Measurements from ENCODE around the gene NKX1-1. TPM values are rescaled to one million over a fixed set of nuclear protein-coding genes. Genes with fewer than 3 reads are reported as not detected.

NKX1-1 gene
- total and polyA plus RNA-seq, 8 donors = not detected

DNA sequence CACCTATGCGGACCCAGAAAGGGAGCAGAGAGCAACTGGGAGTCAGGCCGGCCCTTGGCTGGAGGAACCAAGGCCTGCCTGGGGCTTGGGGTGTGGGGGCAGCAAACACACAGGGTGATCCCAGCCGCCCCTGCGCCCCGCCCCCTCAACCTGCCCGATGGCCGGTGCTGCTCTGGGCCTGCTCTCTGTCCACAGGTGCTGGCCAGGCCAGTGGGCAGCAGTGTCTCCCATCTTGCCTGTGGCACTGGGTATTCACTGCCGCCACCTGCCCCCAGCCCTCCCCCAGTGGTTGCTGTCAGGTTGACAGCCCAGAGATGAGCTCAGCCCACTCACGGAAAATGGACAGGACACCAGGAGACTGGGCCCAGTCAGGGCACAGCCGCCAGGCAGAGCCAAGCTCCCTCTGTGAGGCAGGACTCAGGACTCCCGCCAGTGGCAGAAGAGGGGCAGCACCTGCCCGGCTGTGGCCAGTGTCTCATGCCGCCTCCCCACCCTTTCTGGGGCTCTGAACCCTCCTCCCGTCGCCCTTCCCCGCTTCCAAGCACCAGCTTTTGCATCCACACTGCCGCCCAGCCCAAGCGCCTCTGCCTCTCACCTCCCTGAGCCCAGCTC, 4.7 kb downstream of the NKX1-1 start:
- Histone ChIP-seq H3K36me3 (no peaks in the 10 kb centered on the region), H3K27me3 (peaks cover 53 to 74% (median 66%) of the 10 kb centered on the region in 3 donors), H3K9me3 (peaks cover 0 to 16% (median 8%) of the 10 kb centered on the region in 4 donors), H3K4me3 (no peak overlapping the region), H3K27ac (no peak overlapping the region), H3K4me1 (peaks cover 17 to 49% (median 32%) of the 10 kb centered on the region in 4 donors)
- 14 to 45% (median 29%) methylated on average over 4 to 18 of the region's 18 CpGs for WGBS, 5 donors
- no peak for TF ChIP-seq POLR2AphosphoS5 (IDR thresholded peaks at IDR 0.05)
- TF ChIP-seq, protein P1, sequence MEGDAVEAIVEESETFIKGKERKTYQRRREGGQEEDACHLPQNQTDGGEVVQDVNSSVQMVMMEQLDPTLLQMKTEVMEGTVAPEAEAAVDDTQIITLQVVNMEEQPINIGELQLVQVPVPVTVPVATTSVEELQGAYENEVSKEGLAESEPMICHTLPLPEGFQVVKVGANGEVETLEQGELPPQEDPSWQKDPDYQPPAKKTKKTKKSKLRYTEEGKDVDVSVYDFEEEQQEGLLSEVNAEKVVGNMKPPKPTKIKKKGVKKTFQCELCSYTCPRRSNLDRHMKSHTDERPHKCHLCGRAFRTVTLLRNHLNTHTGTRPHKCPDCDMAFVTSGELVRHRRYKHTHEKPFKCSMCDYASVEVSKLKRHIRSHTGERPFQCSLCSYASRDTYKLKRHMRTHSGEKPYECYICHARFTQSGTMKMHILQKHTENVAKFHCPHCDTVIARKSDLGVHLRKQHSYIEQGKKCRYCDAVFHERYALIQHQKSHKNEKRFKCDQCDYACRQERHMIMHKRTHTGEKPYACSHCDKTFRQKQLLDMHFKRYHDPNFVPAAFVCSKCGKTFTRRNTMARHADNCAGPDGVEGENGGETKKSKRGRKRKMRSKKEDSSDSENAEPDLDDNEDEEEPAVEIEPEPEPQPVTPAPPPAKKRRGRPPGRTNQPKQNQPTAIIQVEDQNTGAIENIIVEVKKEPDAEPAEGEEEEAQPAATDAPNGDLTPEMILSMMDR (IDR thresholded peaks at IDR 0.05) = no peak
- TF ChIP-seq POLR2A (IDR thresholded peaks at IDR 0.05) = no peak
- no peak for TF ChIP-seq EP300 (IDR thresholded peaks at IDR 0.05)
- DNase-seq = peak in 1 of 2 donors; percentile 15
- intact Hi-C loops (cut with DNase I; ENCODE audit: low total_unique reads) = no loop called here

DNA sequence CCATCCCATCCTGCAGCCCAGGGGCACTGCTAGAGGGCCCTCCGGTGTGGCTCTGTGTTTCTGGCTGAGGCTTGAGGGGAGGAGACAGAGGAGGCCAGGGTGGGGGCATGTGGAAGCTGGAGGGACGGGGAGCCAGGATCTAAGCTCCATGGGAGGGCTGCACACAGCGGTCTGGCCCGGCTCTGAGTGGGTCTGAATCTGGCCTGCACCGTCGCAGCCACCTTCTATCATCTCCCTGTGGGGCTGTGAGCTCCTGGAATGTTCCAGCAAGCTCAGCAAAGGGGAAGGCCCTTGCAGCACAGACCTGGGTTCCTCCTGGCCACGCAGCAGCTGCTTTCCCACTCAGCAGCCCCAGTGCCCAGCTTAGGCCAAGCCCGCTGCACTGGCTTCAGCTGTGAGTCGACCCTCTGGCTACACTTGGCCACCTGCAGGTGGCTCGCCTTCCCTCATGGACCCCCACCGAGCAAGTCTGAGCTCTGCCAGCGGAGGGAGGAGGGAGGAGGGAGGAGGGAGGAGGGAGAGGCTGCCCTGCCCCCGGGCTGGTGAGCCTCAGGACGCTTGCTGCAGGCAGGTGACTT, 5.3 kb downstream of the NKX1-1 start:
- intact Hi-C loops (cut with DNase I; ENCODE audit: low total_unique reads) = no loop called here
- peaks cover 0 to 22% (median 8%) of the 10 kb centered on the region in 4 donors for H3K9me3 ChIP-seq
- no peaks in the 10 kb centered on the region for H3K36me3 ChIP-seq
- peak in 1 of 2 donors; percentile 9 for DNase-seq
- TF ChIP-seq POLR2A (IDR thresholded peaks at IDR 0.05) (no peak), EP300 (IDR thresholded peaks at IDR 0.05) (no peak), POLR2AphosphoS5 (IDR thresholded peaks at IDR 0.05) (no peak)
- TF ChIP-seq, protein P1 (IDR thresholded peaks at IDR 0.05) = no peak
- H3K27ac ChIP-seq = no peak overlapping the region
- H3K27me3 ChIP-seq = peaks cover 47 to 68% (median 60%) of the 10 kb centered on the region in 3 donors
- 24 to 63% (median 41%) methylated on average over 9 to 14 of the region's 14 CpGs for WGBS, 5 donors
- no peak overlapping the region for H3K4me3 ChIP-seq
- peaks cover 17 to 43% (median 29%) of the 10 kb centered on the region in 4 donors for H3K4me1 ChIP-seq

DNA sequence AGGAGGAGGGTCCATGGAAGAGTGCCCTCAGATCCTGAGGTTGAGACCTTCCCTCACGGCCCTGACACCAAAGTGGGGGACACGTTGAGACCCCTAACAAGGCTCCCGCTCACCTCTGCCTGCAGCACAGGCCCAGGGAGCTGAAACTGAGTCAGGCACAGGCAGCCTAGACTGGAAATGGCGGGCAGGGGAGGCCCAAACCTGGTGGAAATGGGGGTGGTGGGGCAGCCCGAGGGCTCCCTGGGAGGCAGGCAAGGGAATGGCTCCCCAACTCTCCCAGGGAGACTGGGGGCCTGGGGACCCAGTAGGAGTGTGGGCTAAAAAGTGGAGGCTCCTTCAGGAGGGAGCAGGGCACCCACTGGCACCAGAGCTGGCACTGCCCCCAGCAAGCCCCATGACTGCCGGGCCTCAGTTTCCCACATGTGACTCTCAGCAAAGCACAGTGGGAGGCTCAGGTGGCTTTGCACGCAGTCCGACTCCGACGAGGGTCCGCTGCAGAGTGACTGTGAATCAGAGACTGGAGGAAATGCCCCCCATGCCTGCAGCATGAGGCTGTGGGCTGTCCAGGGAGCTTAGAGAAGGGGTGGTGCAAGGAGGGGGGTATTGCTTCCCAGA, 5.9 kb downstream of the NKX1-1 start:
- no peak for TF ChIP-seq POLR2A (IDR thresholded peaks at IDR 0.05)
- TF ChIP-seq POLR2AphosphoS5 (IDR thresholded peaks at IDR 0.05) = no peak
- TF ChIP-seq, protein P1 (IDR thresholded peaks at IDR 0.05) = no peak
- TF ChIP-seq EP300 (IDR thresholded peaks at IDR 0.05) = no peak
- H3K4me3 ChIP-seq = no peak overlapping the region
- H3K9me3 ChIP-seq = peaks cover 0 to 23% (median 8%) of the 10 kb centered on the region in 4 donors
- H3K36me3 ChIP-seq = no peaks in the 10 kb centered on the region
- peaks cover 17 to 37% (median 26%) of the 10 kb centered on the region in 4 donors for H3K4me1 ChIP-seq
- peak in 1 of 2 donors; percentile 20 for DNase-seq
- H3K27ac ChIP-seq = no peak overlapping the region
- H3K27me3 ChIP-seq = peaks cover 41 to 62% (median 54%) of the 10 kb centered on the region in 3 donors
- WGBS, 5 donors = 74 to 89% (median 85%) methylated on average over 5 to 11 of the region's 11 CpGs
- intact Hi-C loops (cut with DNase I; ENCODE audit: low total_unique reads) = no loop called here

DNA sequence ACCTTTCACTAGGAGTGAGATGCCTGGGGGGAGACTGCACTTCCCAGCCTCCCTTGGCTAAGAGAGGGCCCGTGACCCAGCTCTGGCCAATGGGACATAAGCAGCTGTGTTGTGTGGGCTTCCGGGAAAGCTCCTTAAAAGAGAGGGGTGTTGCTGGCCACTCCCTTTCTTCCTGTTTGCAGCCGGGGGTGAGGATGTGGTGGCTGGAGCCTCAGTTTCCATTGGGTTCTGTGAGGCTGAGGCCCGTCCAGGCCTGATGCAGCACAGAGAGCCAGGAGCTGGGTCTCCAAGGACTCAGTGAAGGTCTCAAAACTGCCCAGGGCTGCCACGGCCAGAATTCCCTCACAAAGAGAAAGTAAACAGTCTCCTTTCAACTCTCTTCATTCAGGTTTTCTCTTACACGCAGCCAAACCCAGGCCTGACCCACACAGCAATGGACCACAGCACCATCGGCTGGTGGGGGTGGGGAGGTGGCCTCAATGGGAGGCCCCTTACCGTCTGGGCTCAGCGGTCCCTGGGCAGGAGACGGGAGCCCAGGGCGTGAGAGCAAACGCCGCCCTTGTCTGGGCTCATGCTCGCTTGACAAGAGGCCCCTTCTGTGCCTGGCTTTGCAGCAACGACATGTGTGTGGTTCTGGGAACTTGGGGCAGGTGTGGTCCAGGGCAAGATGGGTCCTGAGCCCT, 6.6 kb downstream of the NKX1-1 start:
- no peak overlapping the region for H3K27ac ChIP-seq
- TF ChIP-seq, protein P1 (IDR thresholded peaks at IDR 0.05) = no peak
- TF ChIP-seq POLR2A (IDR thresholded peaks at IDR 0.05) (no peak), POLR2AphosphoS5 (IDR thresholded peaks at IDR 0.05) (no peak), EP300 (IDR thresholded peaks at IDR 0.05) (no peak)
- peaks cover 0 to 23% (median 8%) of the 10 kb centered on the region in 4 donors for H3K9me3 ChIP-seq
- DNase-seq = no peak
- H3K36me3 ChIP-seq = peaks cover 0 to 6% (median 5%) of the 10 kb centered on the region in 4 donors
- H3K27me3 ChIP-seq = peaks cover 35 to 55% (median 48%) of the 10 kb centered on the region in 3 donors
- WGBS, 5 donors = 53 to 90% (median 86%) methylated on average over 13 to 15 of the region's 15 CpGs
- intact Hi-C loops (cut with DNase I; ENCODE audit: low total_unique reads) = no loop called here
- peaks cover 12 to 31% (median 21%) of the 10 kb centered on the region in 4 donors for H3K4me1 ChIP-seq
- H3K4me3 ChIP-seq = no peak overlapping the region
